H9 (cell line): ENCODE results near the gene PHF8. TPM values are rescaled to one million over a fixed set of nuclear protein-coding genes. Genes with fewer than 3 reads are reported as not detected.

Experiments used
- DNase-seq: peaks from one replicate; pipeline ENCODE4 v3.0.0-alpha.2; 2017
- H2AFZ ChIP-seq: one replicate; pipeline ENCODE4 v1.6.1; 2013; ENCODE audit warnings: mild to moderate bottlenecking, low read length, control low read depth, moderate library complexity
- H2AK5ac ChIP-seq: 2 replicates; pipeline ENCODE4 v1.6.1; 2013; ENCODE audit warnings: low read length, control low read depth, mixed read lengths; ENCODE audit not compliant: insufficient read length
- H2BK120ac ChIP-seq: one replicate; pipeline ENCODE4 v1.6.1; 2013; ENCODE audit warnings: low read depth, mild to moderate bottlenecking, low read length, control low read depth, inconsistent platforms; ENCODE audit not compliant: poor library complexity, severe bottlenecking
- H2BK12ac ChIP-seq: 2 replicates; pipeline ENCODE4 v1.6.1; 2013; ENCODE audit warnings: low read length, control low read depth, mixed read lengths, low read depth; ENCODE audit not compliant: insufficient read length
- H2BK15ac ChIP-seq: 2 replicates; pipeline ENCODE4 v1.6.1; 2013; ENCODE audit warnings: low read depth, low read length, control low read depth
- H2BK20ac ChIP-seq: one replicate; pipeline ENCODE4 v1.6.1; 2013; ENCODE audit warnings: low read depth, mild to moderate bottlenecking, low read length, control low read depth, inconsistent platforms; ENCODE audit not compliant: poor library complexity, severe bottlenecking
- H2BK5ac ChIP-seq: 2 replicates; pipeline ENCODE4 v1.6.1; 2013; ENCODE audit warnings: low read length, control low read depth, mixed read lengths; ENCODE audit not compliant: insufficient read length
- H3K14ac ChIP-seq: 2 replicates; pipeline ENCODE4 v1.6.1; 2013; ENCODE audit warnings: low read length, control low read depth; ENCODE audit not compliant: insufficient read depth
- H3K18ac ChIP-seq: 2 replicates; pipeline ENCODE4 v1.6.1; 2013; ENCODE audit warnings: low read depth, mild to moderate bottlenecking, mixed read lengths, low read length, control low read depth; ENCODE audit not compliant: insufficient read length
- H3K23ac ChIP-seq: 2 replicates; pipeline ENCODE4 v1.6.1; 2013; ENCODE audit warnings: low read length, control low read depth, mixed read lengths, low read depth; ENCODE audit not compliant: insufficient read length
- H3K23me2 ChIP-seq: 2 replicates; pipeline ENCODE4 v1.6.1; 2013; ENCODE audit warnings: low read depth, mild to moderate bottlenecking, mixed read lengths, low read length, control low read depth; ENCODE audit not compliant: insufficient read length, poor library complexity, severe bottlenecking
- H3K27ac ChIP-seq: 2 replicates; pipeline ENCODE4 v1.5.1; 2013; ENCODE audit warnings: low read length, control low read depth, mixed read lengths, low read depth; ENCODE audit not compliant: insufficient read length
- H3K27me3 ChIP-seq: 2 replicates; pipeline ENCODE4 v1.6.1; 2013; ENCODE audit warnings: low read length, control low read depth, inconsistent platforms; ENCODE audit not compliant: insufficient read depth
- H3K4ac ChIP-seq: 2 replicates; pipeline ENCODE4 v1.6.1; 2013; ENCODE audit warnings: low read depth, mild to moderate bottlenecking, control low read depth, inconsistent platforms, low read length, moderate library complexity
- H3K4me1 ChIP-seq: 2 replicates; pipeline ENCODE4 v1.6.1; 2013; ENCODE audit warnings: low read length, control low read depth, inconsistent platforms; ENCODE audit not compliant: insufficient read depth
- H3K4me2 ChIP-seq: 2 replicates; pipeline ENCODE4 v1.6.1; 2013; ENCODE audit warnings: low read length, control low read depth, mixed read lengths; ENCODE audit not compliant: insufficient read length, insufficient read depth
- H3K56ac ChIP-seq: 2 replicates; pipeline ENCODE4 v1.6.1; 2013; ENCODE audit warnings: low read depth, mild to moderate bottlenecking, mixed read lengths, low read length, control low read depth; ENCODE audit not compliant: insufficient read length
- H3K79me1 ChIP-seq: 2 replicates; pipeline ENCODE4 v1.6.1; 2013; ENCODE audit warnings: low read depth, mild to moderate bottlenecking, moderate library complexity, low read length, control low read depth, inconsistent platforms; ENCODE audit not compliant: insufficient read depth, poor library complexity, severe bottlenecking
- H3K79me2 ChIP-seq: 2 replicates; pipeline ENCODE4 v1.6.1; 2013; ENCODE audit warnings: low read length, control low read depth, inconsistent platforms; ENCODE audit not compliant: insufficient read depth
- H3K9ac ChIP-seq: 2 replicates; pipeline ENCODE4 v1.6.1; 2013; ENCODE audit warnings: low read length, control low read depth, mixed read lengths; ENCODE audit not compliant: insufficient read length; ENCODE audit errors: extremely low read depth
- H3K9me3 ChIP-seq: one replicate; pipeline ENCODE4 v1.6.1; 2013; ENCODE audit warnings: low read depth, low read length, inconsistent platforms; ENCODE audit not compliant: control insufficient read depth
- H3T11ph ChIP-seq: one replicate; pipeline ENCODE4 v1.6.1; 2013; ENCODE audit warnings: mild to moderate bottlenecking, low read length, control low read depth, inconsistent platforms
- H4K20me1 ChIP-seq: one replicate; pipeline ENCODE4 v1.6.1; 2013; ENCODE audit not compliant: control insufficient read depth, insufficient read length, insufficient read depth
- H4K5ac ChIP-seq: 2 replicates; pipeline ENCODE4 v1.6.1; 2013; ENCODE audit warnings: low read depth, mild to moderate bottlenecking, mixed read lengths, low read length, control low read depth; ENCODE audit not compliant: insufficient read length
- H4K8ac ChIP-seq: replicated peaks from 2 replicates; pipeline ENCODE4 v1.6.1; 2013; ENCODE audit warnings: low read length, control low read depth, mixed read lengths, low read depth; ENCODE audit not compliant: insufficient read length
- H4K91ac ChIP-seq: 2 replicates; pipeline ENCODE4 v1.6.1; 2013; ENCODE audit warnings: low read depth, mild to moderate bottlenecking, moderate library complexity, mixed read lengths, low read length, control low read depth; ENCODE audit not compliant: insufficient read length
- H3K27ac Mint-ChIP-seq, 3 experiments: 2 replicates in 2 of 3; 3 replicates in 1 of 3; pipeline ENCODE4 v1.8.0; 2020 to 2021; ENCODE audit warnings: mixed read lengths in 3 of 3, mild to moderate bottlenecking in 1 of 3, moderate library complexity in 1 of 3
- H3K27me3 Mint-ChIP-seq: 2 replicates; pipeline ENCODE4 v1.8.0; 2021; ENCODE audit warnings: low read depth, mild to moderate bottlenecking, moderate library complexity, mixed read lengths
- H3K36me3 Mint-ChIP-seq, 3 experiments: 2 replicates in 2 of 3; 3 replicates in 1 of 3; pipeline ENCODE4 v1.8.0; 2020 to 2021; ENCODE audit warnings: low read depth in 3 of 3, mixed read lengths in 3 of 3; ENCODE audit not compliant: insufficient read depth in 1 of 3
- H3K4me1 Mint-ChIP-seq, 2 experiments: 2 replicates each; pipeline ENCODE4 v1.8.0; 2020; ENCODE audit warnings: mixed read lengths in 2 of 2
- H3K4me3 Mint-ChIP-seq, 2 experiments: 2 replicates in 1 of 2; 3 replicates in 1 of 2; pipeline ENCODE4 v1.8.0; 2020 to 2021; ENCODE audit warnings: mild to moderate bottlenecking in 2 of 2, mixed read lengths in 2 of 2, moderate library complexity in 1 of 2
- H3K9me3 Mint-ChIP-seq, 2 experiments: 2 replicates in 1 of 2; 3 replicates in 1 of 2; pipeline ENCODE4 v1.8.0; 2020; ENCODE audit warnings: mild to moderate bottlenecking in 2 of 2, mixed read lengths in 2 of 2, moderate library complexity in 1 of 2
- CTCF ChIP-seq: fragments of 200-600 bp; sonication (generic); conservative IDR thresholded peaks from 3 replicates; pipeline ENCODE4 v1.8.0; 2021; ENCODE audit warnings: antibody characterized with exemption, mild to moderate bottlenecking
- WGBS: extraction: QIAGEN DNeasy Blood & Tissue Kit; methylation state at CpG from one replicate; pipeline ENCODE4 v1.1.7; 2013; ENCODE audit warnings: missing lambda C conversion rate, low lambda C conversion rate, mixed read lengths; ENCODE audit not compliant: insufficient read length; ENCODE audit errors: extremely low coverage; 5-methylcytosine and 5-hydroxymethylcytosine counted together
- total RNA-seq: library from RNA; stranded (reverse); gene quantifications from 2 replicates; pipeline ENCODE4 v1.2.1, GENCODE V29; 2021

Gene PHF8
- total RNA-seq, 1 experiment from 2014 or later: 38.9 TPM

- Histone ChIP-seq H2BK120ac (no peak overlapping the region), H3K9ac (no peak overlapping the region), H3K9me3 (peaks cover 35% of the 10 kb centered on the region), H4K91ac (no peak overlapping the region), H3K4ac (no peak overlapping the region), H4K20me1 (no peaks in the 10 kb centered on the region), H2BK5ac (no peak overlapping the region), H2AFZ (no peak overlapping the region), H2BK12ac (no peak overlapping the region), H3K23me2 (no peaks in the 10 kb centered on the region), H3K27ac (no peak overlapping the region), H2BK20ac (no peak overlapping the region), H2AK5ac (no peak overlapping the region), H3K56ac (no peak overlapping the region), H4K8ac (no peak overlapping the region), H3K23ac (no peak overlapping the region), H3K79me1 (no peaks in the 10 kb centered on the region), H3K14ac (no peak overlapping the region), H3K18ac (no peak overlapping the region), H3K79me2 (no peaks in the 10 kb centered on the region), H3K27me3 (no peaks in the 10 kb centered on the region), H2BK15ac (no peak overlapping the region), H3K4me2 (no peak overlapping the region), H4K5ac (no peak overlapping the region), H3T11ph (no peak overlapping the region), H3K4me1 (no peaks in the 10 kb centered on the region)
- Mint-ChIP-seq H3K27me3 (no peaks in the 10 kb centered on the region; the same call in 1 of the 2 replicates), H3K36me3 (peaks cover 24 to 60% (median 40%) of the 10 kb centered on the region in 3 experiments), H3K4me1 (no peaks in the 10 kb centered on the region), H3K9me3 (peaks cover 61 to 69% of the 10 kb centered on the region in 2 experiments), H3K4me3 (no peak overlapping the region), H3K27ac (no peak overlapping the region)
- no peak for TF ChIP-seq CTCF
- WGBS: no CpG with 5 or more reads among the region's 4 CpGs
- DNase-seq: no peak
Observed at GRCh38 chrX:53992589-53992988, 51.7 kb downstream of the PHF8 start.
